ENCODE data around the gene CMTM4.

GRCh38 chr16:66587881-66588600 is 108.5 kb downstream of the CMTM4 start:
- TF ChIP-seq POLR2AphosphoS5 (IDR thresholded peaks at IDR 0.05; ENCODE audit: borderline replicate concordance, low read depth, low read length): no peak
- no peak for TF ChIP-seq EZH2 (IDR thresholded peaks at IDR 0.05)
- TF ChIP-seq FOXP2 (optimal IDR thresholded peaks at IDR 0.05; ENCODE audit: control extremely low read depth, extremely low read length, insufficient read depth): no peak

Measured in SK-N-MC (cell line).